Neural cell (in vitro differentiated cells): ENCODE data around the gene SETD6. TPM values are rescaled to one million over a fixed set of nuclear protein-coding genes. Genes with fewer than 3 reads are reported as not detected.

Source experiments
- H2AFZ ChIP-seq: fragments of 200-600, 300-800 bp; sonication (generic), shearing (Covaris generic); 2 replicates; pipeline ENCODE4 v1.6.0; 2014; ENCODE audit warnings: low read depth, mild to moderate bottlenecking, antibody characterized with exemption, low read length, moderate library complexity
- H3F3A ChIP-seq: fragments of 200-600 bp; shearing (Covaris generic); 2 replicates; pipeline ENCODE4 v1.6.1; 2016; ENCODE audit warnings: mild to moderate bottlenecking, moderate library complexity, mixed read lengths, antibody characterized with exemption, low read length; ENCODE audit not compliant: insufficient read depth, poor library complexity, severe bottlenecking
- H3K27ac ChIP-seq: fragments of 200-600, 300-800 bp; sonication (generic), shearing (Covaris generic); 2 replicates; pipeline ENCODE4 v1.5.1; 2014; ENCODE audit warnings: mild to moderate bottlenecking, low read length, moderate library complexity
- H3K27me3 ChIP-seq: fragments of 300-800, 200-600 bp; sonication (generic), shearing (Covaris generic); 2 replicates; pipeline ENCODE4 v1.6.0; 2014; ENCODE audit warnings: mild to moderate bottlenecking, low read depth, low read length, moderate library complexity; ENCODE audit not compliant: insufficient read depth
- H3K36me3 ChIP-seq: fragments of 300-800, 200-600 bp; sonication (generic), shearing (Covaris generic); 2 replicates; pipeline ENCODE4 v1.5.1; 2014; ENCODE audit warnings: mild to moderate bottlenecking, antibody characterized with exemption, low read length, moderate library complexity; ENCODE audit not compliant: insufficient read depth
- H3K4me2 ChIP-seq: fragments of 300-800, 200-600 bp; sonication (generic), shearing (Covaris generic); 2 replicates; pipeline ENCODE4 v1.6.0; 2014; ENCODE audit warnings: mild to moderate bottlenecking, low read length
- H3K4me3 ChIP-seq: fragments of 300-800, 200-600 bp; sonication (generic), shearing (Covaris generic); 2 replicates; pipeline ENCODE4 v1.5.1; 2014; ENCODE audit warnings: mild to moderate bottlenecking, low read length, moderate library complexity
- H3K79me2 ChIP-seq: fragments of 200-600 bp; shearing (Covaris generic); replicated peaks from 2 replicates; pipeline ENCODE4 v1.6.0; 2014; ENCODE audit warnings: mild to moderate bottlenecking, low read length, moderate library complexity; ENCODE audit not compliant: insufficient read depth
- H3K9ac ChIP-seq: fragments of 300-800, 200-600 bp; sonication (generic), shearing (Covaris generic); 2 replicates; pipeline ENCODE4 v1.6.1; 2016; ENCODE audit warnings: mild to moderate bottlenecking, low read length, mixed read lengths
- H3K9me2 ChIP-seq: fragments of 200-600 bp; shearing (Covaris generic); 2 replicates; pipeline ENCODE4 v1.6.1; 2016; ENCODE audit warnings: mild to moderate bottlenecking, low read length, mixed read lengths; ENCODE audit not compliant: insufficient read depth
- H3K9me3 ChIP-seq: fragments of 200-600, 300-800 bp; sonication (generic), shearing (Covaris generic); 2 replicates; pipeline ENCODE4 v1.6.1; 2016; ENCODE audit warnings: mild to moderate bottlenecking, mixed run types, low read length, moderate library complexity, mixed read lengths
- H4K20me1 ChIP-seq: fragments of 200-600 bp; shearing (Covaris generic); 2 replicates; pipeline ENCODE4 v1.6.1; 2016; ENCODE audit warnings: mild to moderate bottlenecking, mixed run types; ENCODE audit not compliant: insufficient read depth
- CTCF ChIP-seq: fragments of 450-650 bp; IDR thresholded peaks from 2 replicates; pipeline ENCODE4 v1.5.1; 2014; ENCODE audit warnings: antibody characterized with exemption, mild to moderate bottlenecking, moderate library complexity; ENCODE audit not compliant: poor library complexity, severe bottlenecking
- EP300 ChIP-seq: fragments of 450-650 bp; conservative IDR thresholded peaks from 2 replicates; pipeline ENCODE4 v1.6.1; 2014; ENCODE audit warnings: antibody characterized with exemption, mild to moderate bottlenecking, moderate library complexity; ENCODE audit not compliant: poor library complexity, severe bottlenecking
- EZH2 ChIP-seq: fragments of 200-600, 300-800 bp; shearing (Covaris generic), sonication (generic); IDR thresholded peaks from 2 replicates; pipeline ENCODE4 v1.6.1; 2014; ENCODE audit warnings: antibody characterized with exemption, low read length, borderline replicate concordance, mild to moderate bottlenecking; ENCODE audit not compliant: insufficient read depth, poor library complexity, severe bottlenecking
- MXI1 ChIP-seq: fragments of 450-650 bp; conservative IDR thresholded peaks from 2 replicates; pipeline ENCODE4 v1.6.1; 2014; ENCODE audit warnings: antibody characterized with exemption, mild to moderate bottlenecking; ENCODE audit not compliant: poor library complexity, severe bottlenecking
- POLR2AphosphoS5 ChIP-seq: IDR thresholded peaks from 2 replicates; pipeline ENCODE4 v1.6.1; 2012
- RAD21 ChIP-seq: fragments of 450-650 bp; conservative IDR thresholded peaks from 2 replicates; pipeline ENCODE4 v1.6.1; 2014; ENCODE audit warnings: antibody characterized with exemption, mild to moderate bottlenecking, moderate library complexity
- SMC3 ChIP-seq: fragments of 450-650 bp; conservative IDR thresholded peaks from 2 replicates; pipeline ENCODE4 v1.6.1; 2014; ENCODE audit warnings: antibody characterized with exemption, mild to moderate bottlenecking, moderate library complexity; ENCODE audit not compliant: poor library complexity
- TAF1 ChIP-seq: IDR thresholded peaks from 2 replicates; pipeline ENCODE4 v1.6.1; 2012; ENCODE audit warnings: low read depth
- polyA plus RNA-seq: library from polyadenylated mRNA; depleted of rRNA; stranded (reverse); fragments of >200 nt; gene quantifications from 2 replicates; pipeline ENCODE4 v1.2.3, GENCODE V29; 2014
- TF ChIP-seq, protein P1 (sequence below): IDR thresholded peaks from 2 replicates; pipeline ENCODE4 v1.6.1; 2012; ENCODE audit warnings: borderline replicate concordance

SETD6 gene
- polyA plus RNA-seq, 1 donor from 2014 or later, result 61.2 TPM

- Histone ChIP-seq H4K20me1 (no peaks in the 10 kb centered on the region), H2AFZ (no peak overlapping the region), H3K4me3 (no peak overlapping the region), H3K27ac (no peak overlapping the region), H3K9me3 (no peaks in the 10 kb centered on the region), H3K79me2 (no peaks in the 10 kb centered on the region), H3F3A (no peaks in the 10 kb centered on the region), H3K27me3 (no peaks in the 10 kb centered on the region), H3K4me2 (no peak overlapping the region), H3K9ac (no peak overlapping the region), H3K36me3 (peaks cover 16% of the 10 kb centered on the region), H3K9me2 (no peaks in the 10 kb centered on the region)
- TF ChIP-seq EP300, result no peak
- TF ChIP-seq, protein P1, sequence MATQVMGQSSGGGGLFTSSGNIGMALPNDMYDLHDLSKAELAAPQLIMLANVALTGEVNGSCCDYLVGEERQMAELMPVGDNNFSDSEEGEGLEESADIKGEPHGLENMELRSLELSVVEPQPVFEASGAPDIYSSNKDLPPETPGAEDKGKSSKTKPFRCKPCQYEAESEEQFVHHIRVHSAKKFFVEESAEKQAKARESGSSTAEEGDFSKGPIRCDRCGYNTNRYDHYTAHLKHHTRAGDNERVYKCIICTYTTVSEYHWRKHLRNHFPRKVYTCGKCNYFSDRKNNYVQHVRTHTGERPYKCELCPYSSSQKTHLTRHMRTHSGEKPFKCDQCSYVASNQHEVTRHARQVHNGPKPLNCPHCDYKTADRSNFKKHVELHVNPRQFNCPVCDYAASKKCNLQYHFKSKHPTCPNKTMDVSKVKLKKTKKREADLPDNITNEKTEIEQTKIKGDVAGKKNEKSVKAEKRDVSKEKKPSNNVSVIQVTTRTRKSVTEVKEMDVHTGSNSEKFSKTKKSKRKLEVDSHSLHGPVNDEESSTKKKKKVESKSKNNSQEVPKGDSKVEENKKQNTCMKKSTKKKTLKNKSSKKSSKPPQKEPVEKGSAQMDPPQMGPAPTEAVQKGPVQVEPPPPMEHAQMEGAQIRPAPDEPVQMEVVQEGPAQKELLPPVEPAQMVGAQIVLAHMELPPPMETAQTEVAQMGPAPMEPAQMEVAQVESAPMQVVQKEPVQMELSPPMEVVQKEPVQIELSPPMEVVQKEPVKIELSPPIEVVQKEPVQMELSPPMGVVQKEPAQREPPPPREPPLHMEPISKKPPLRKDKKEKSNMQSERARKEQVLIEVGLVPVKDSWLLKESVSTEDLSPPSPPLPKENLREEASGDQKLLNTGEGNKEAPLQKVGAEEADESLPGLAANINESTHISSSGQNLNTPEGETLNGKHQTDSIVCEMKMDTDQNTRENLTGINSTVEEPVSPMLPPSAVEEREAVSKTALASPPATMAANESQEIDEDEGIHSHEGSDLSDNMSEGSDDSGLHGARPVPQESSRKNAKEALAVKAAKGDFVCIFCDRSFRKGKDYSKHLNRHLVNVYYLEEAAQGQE, result no peak
- no peak for TF ChIP-seq RAD21
- TF ChIP-seq EZH2, result no peak
- TF ChIP-seq TAF1, result no peak
- no peak for TF ChIP-seq POLR2AphosphoS5
- TF ChIP-seq CTCF, result no peak
- TF ChIP-seq MXI1, result no peak
- TF ChIP-seq SMC3, result no peak
Observed at GRCh38 chr16:58543685-58544084, 28.4 kb downstream of the SETD6 start.

DNA sequence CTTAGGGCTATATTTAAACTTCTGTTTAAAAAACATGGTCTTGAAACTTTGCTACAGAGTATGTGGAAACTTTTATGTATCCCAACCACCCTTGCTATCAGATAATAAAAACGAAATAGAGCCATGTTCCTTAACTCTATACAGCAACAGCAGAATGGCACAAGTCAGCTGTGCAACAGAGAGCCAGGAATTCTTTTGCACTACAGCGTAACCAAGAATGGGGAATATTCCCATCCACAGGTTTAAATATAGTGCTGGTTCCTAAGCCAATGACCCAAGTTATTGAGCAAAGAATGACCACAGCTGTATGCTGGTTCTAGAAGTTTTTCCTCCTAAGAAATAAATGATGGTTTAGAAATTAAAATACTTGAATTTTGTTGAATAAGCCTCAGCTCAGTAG lies 33.1 kb downstream of the SETD6 start:
- no peak overlapping the region for H2AFZ ChIP-seq

GRCh38 chr16:58551496-58551895 lies 36.2 kb downstream of the SETD6 start:
- no peaks in the 10 kb centered on the region for H3K9me2 ChIP-seq
- TF ChIP-seq, protein P1, result no peak
- TF ChIP-seq SMC3 (no peak), EZH2 (no peak), CTCF (no peak), EP300 (no peak), MXI1 (no peak)
- no peak overlapping the region for H3K27ac ChIP-seq
- H3K27me3 ChIP-seq, result no peaks in the 10 kb centered on the region
- no peaks in the 10 kb centered on the region for H3K9me3 ChIP-seq
- H3K4me2 ChIP-seq, result no peak overlapping the region
- H4K20me1 ChIP-seq, result no peaks in the 10 kb centered on the region
- H3K36me3 ChIP-seq, result no peaks in the 10 kb centered on the region
- no peaks in the 10 kb centered on the region for H3K79me2 ChIP-seq
- no peak overlapping the region for H3K9ac ChIP-seq
- no peak overlapping the region for H3K4me3 ChIP-seq
- H3F3A ChIP-seq, result no peaks in the 10 kb centered on the region
- H2AFZ ChIP-seq, result no peak overlapping the region

More for the DNA sequence above, 33.1 kb downstream of the SETD6 start:
- Histone ChIP-seq H3K27me3 (no peaks in the 10 kb centered on the region), H3K27ac (no peak overlapping the region), H3K9me3 (no peaks in the 10 kb centered on the region), H3F3A (no peaks in the 10 kb centered on the region), H3K4me3 (no peak overlapping the region), H3K9ac (no peak overlapping the region), H4K20me1 (no peaks in the 10 kb centered on the region), H3K4me2 (no peak overlapping the region), H3K36me3 (peaks cover 5% of the 10 kb centered on the region), H3K9me2 (no peaks in the 10 kb centered on the region), H3K79me2 (no peaks in the 10 kb centered on the region)
- TF ChIP-seq EP300, result no peak
